ENCODE results near the gene ATG3. TPM values are rescaled to one million over a fixed set of nuclear protein-coding genes. Genes with fewer than 3 reads are reported as not detected.

Gene ATG3
- total RNA-seq, 1 experiment from 2014 or later, result 60.1 TPM

- Mint-ChIP-seq H3K4me1 (peaks cover 12% of the 10 kb centered on the region), H3K27me3 (ENCODE audit: low read depth) (no peaks in the 10 kb centered on the region), H3K27ac (no peak overlapping the region), H3K4me3 (no peak overlapping the region), H3K36me3 (no peaks in the 10 kb centered on the region), H3K9me3 (no peaks in the 10 kb centered on the region)
- TF ChIP-seq ZMAT4 (CRISPR knock-in tag; IDR thresholded peaks at IDR 0.05) (no peak), E2F1 (CRISPR knock-in tag; IDR thresholded peaks at IDR 0.05) (no peak), TEAD1 (CRISPR knock-in tag; IDR thresholded peaks at IDR 0.05) (no peak), JAZF1 (CRISPR knock-in tag; IDR thresholded peaks at IDR 0.05) (no peak), HMGA2 (CRISPR knock-in tag; IDR thresholded peaks at IDR 0.05) (no peak), MXD4 (CRISPR knock-in tag; IDR thresholded peaks at IDR 0.05; ENCODE audit: borderline replicate concordance) (no peak), USF1 (CRISPR knock-in tag; IDR thresholded peaks at IDR 0.05) (no peak), ZNF532 (CRISPR knock-in tag; IDR thresholded peaks at IDR 0.05; ENCODE audit: borderline replicate concordance) (no peak), ERG (CRISPR knock-in tag; IDR thresholded peaks at IDR 0.05) (no peak), FOXP1 (CRISPR knock-in tag; IDR thresholded peaks at IDR 0.05; ENCODE audit: borderline replicate concordance) (no peak), CTCF (IDR thresholded peaks at IDR 0.05) (no peak), ZNF219 (CRISPR knock-in tag; IDR thresholded peaks at IDR 0.05; ENCODE audit: borderline replicate concordance) (no peak), USF2 (CRISPR knock-in tag; IDR thresholded peaks at IDR 0.05) (no peak), NFE2L1 (CRISPR knock-in tag; IDR thresholded peaks at IDR 0.05) (no peak), ZBTB21 (CRISPR knock-in tag; IDR thresholded peaks at IDR 0.05; ENCODE audit: borderline replicate concordance) (no peak), ZNF512 (CRISPR knock-in tag; IDR thresholded peaks at IDR 0.05; ENCODE audit: borderline replicate concordance) (no peak)
- ATAC-seq, result no peak
- ChIA-PET POLR2A (no interaction called here), CTCF (interaction anchor here (0.6 kb wide), 1 partner anchor 271 kb away, joined by 3 read pairs; no protein-coding TSS in a partner anchor)
- no peak for DNase-seq (ENCODE audit: low spot score)
Measured at GRCh38 chr3:112593258-112593657, 31.5 kb upstream of the ATG3 start.
